GM12878 (cell line): ENCODE data around the gene TMEM250.

Experiments used
- EP300 ChIP-seq, 2 experiments: fragments of 150-350 bp in 1 of 2; IDR thresholded peaks; 2 replicates each; pipeline ENCODE4 v1.6.1; 2011 to 2012; ENCODE audit warnings: low read depth in 2 of 2, low read length in 2 of 2, borderline replicate concordance in 1 of 2, improper control_type of control experiment in 1 of 2, inconsistent platforms in 1 of 2; ENCODE audit not compliant: control insufficient read depth in 1 of 2
- EZH2 ChIP-seq: IDR thresholded peaks from 2 replicates; pipeline ENCODE4 v1.6.1; 2012; ENCODE audit warnings: low read depth, mild to moderate bottlenecking, control low read depth, inconsistent platforms, low read length, borderline replicate concordance; ENCODE audit not compliant: control insufficient read depth
- HCFC1 ChIP-seq: fragments of 150-350 bp; IDR thresholded peaks from 2 replicates; pipeline ENCODE4 v1.6.1; 2014; ENCODE audit warnings: low read length
- POLR2A ChIP-seq: IDR thresholded peaks from 2 replicates; pipeline ENCODE4 v1.6.1; 2011; ENCODE audit warnings: low read depth, mild to moderate bottlenecking, low read length
- REST ChIP-seq: IDR thresholded peaks from 2 replicates; pipeline ENCODE4 v1.6.1; 2012; ENCODE audit warnings: mild to moderate bottlenecking, low read depth, low read length
- SRF ChIP-seq, 2 experiments: IDR thresholded peaks; 2 replicates each; pipeline ENCODE4 v1.6.1; 2011; ENCODE audit warnings: low read depth in 2 of 2, low read length in 2 of 2, mild to moderate bottlenecking in 1 of 2, moderate library complexity in 1 of 2

DNA sequence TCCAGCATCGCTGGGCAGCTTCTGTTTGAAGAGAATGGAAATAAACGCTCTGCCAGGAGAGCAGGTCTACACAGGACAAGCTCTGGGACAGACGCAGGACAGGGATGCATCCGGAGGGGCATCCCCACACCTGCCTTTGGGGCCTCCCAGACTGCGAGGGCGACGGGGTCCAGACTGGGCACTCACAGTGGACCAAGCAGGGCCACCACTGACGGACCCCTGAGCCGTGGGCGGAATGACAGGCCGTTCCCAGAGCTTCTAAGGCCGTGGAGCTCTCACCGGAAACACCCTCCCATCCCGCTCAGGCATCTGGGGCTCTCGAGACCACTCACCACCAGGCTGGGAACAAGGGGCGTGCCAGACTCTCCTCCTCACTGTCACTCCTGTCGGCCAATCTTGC is 10.5 kb upstream of the TMEM250 start:
- TF ChIP-seq REST, result no peak
- TF ChIP-seq POLR2A, result no peak
- TF ChIP-seq HCFC1, result no peak
- no peak for TF ChIP-seq EP300 (IDR thresholded peaks at IDR 0.05; ENCODE audit: borderline replicate concordance in 1 of 2, control insufficient read depth in 1 of 2, low read depth in 2 of 2, low read length in 2 of 2)
- no peak for TF ChIP-seq SRF (IDR thresholded peaks at IDR 0.05; ENCODE audit: low read depth in 2 of 2, low read length in 2 of 2)
- no peak for TF ChIP-seq EZH2
